Esophagus squamous epithelium (tissue), 5 donors: ENCODE results near the gene POU2F1. TPM values are rescaled to one million over a fixed set of nuclear protein-coding genes. Genes with fewer than 3 reads are reported as not detected.

ENCODE experiments used
- DNase-seq: peaks from one replicate; lab custom pipeline; 2025; lab: John Stamatoyannopoulos, UW
- H3K27ac ChIP-seq, 4 donors: fragments of 200-600 bp; sonication (generic); one replicate each; pipeline ENCODE4 v1.5.1; 2016 to 2019; ENCODE audit warnings: mild to moderate bottlenecking in 1 of 4
- H3K27me3 ChIP-seq, 4 donors: fragments of 200-600 bp; sonication (generic); 1 replicate in 3 of 4; 2 replicates in 1 of 4; pipeline versions ENCODE4 v1.5.1 to v1.6.0; 2017 to 2021; ENCODE audit warnings: antibody characterized with exemption in 1 of 4
- H3K36me3 ChIP-seq, 3 donors: fragments of 200-600 bp; sonication (generic); one replicate each; pipeline ENCODE4 v1.5.1; 2016 to 2019
- H3K4me1 ChIP-seq, 3 donors: fragments of 200-600 bp; sonication (generic); one replicate each; pipeline ENCODE4 v1.5.1; 2017 to 2019
- H3K4me3 ChIP-seq, 4 donors: fragments of 200-600 bp; sonication (generic); 1 replicate in 3 of 4; 2 replicates in 1 of 4; pipeline ENCODE4 v1.5.1; 2016 to 2019; ENCODE audit warnings: mild to moderate bottlenecking in 2 of 4, moderate library complexity in 1 of 4
- H3K9me3 ChIP-seq, 3 donors: fragments of 200-600 bp; sonication (generic); one replicate each; pipeline ENCODE4 v1.5.1; 2016 to 2019
- CTCF ChIP-seq, 6 experiments: fragments of 450-650 bp in 4 of 6; fragments of 200-600 bp in 2 of 6; sonication (generic) in 2 of 6; IDR thresholded peaks; one replicate each; pipeline ENCODE4 v1.5.1; 2016 to 2019; ENCODE audit warnings: antibody characterized with exemption in 6 of 6, mild to moderate bottlenecking in 4 of 6, moderate library complexity in 4 of 6
- POLR2A ChIP-seq, 4 donors: fragments of 450-650 bp; IDR thresholded peaks; one replicate each; pipeline ENCODE4 v1.6.1; 2017; ENCODE audit warnings: antibody characterized with exemption in 4 of 4, mild to moderate bottlenecking in 4 of 4, moderate library complexity in 3 of 4
- WGBS, 2 donors: methylation state at CpG; one replicate each; pipeline ENCODE4 v1.1.5; 2018; 5-methylcytosine and 5-hydroxymethylcytosine counted together
- intact Hi-C: fragments of 100-400 bp; cut with DNase I; formaldehyde crosslinking; loops from one replicate; pipeline ENCODE4 v1.15.0; 2022
- total RNA-seq, 4 donors: library from RNA; depleted of rRNA; stranded (reverse); fragments of >200 nt; gene quantifications; one replicate each; pipeline ENCODE4 v1.1.0, GENCODE V29; 2016
- donor health status: DM: yes; HTN: yes; CAD: no.

The POU2F1 gene
- total RNA-seq, 4 donors from 2014 or later, result 7.8 to 10.5 (median 9.2) TPM

DNA sequence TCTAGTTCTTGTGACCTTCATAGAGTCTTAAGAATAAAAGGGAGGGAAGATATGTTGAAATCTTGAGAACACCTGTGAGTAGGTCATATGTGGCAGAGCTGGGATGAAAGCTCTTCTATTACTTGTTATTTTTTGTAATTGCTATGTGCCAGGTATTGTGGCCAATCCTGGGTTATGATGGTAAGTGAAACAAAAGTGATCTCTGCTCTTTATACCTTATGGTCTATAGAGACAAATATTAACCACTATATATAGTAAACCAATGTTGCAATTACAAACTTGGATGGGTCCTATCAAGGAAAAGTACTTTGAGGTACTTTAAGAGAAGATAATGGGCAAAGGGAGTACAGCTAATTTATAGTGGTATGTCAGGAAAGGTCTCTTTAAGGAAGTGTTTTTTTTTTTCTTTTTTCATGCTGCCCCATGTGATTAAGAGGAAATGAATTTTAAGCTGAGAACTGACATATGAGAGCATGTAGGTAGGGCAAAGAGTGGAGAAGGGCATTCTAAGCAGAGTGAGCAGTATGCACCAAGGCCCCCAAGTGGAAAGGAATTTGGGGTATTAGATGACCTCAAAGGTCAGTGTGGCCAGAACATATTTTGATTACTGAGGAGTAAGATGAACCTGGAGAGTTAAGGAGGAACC lies 43.3 kb downstream of the POU2F1 start:
- DNase-seq, result no peak
- TF ChIP-seq CTCF (IDR thresholded peaks at IDR 0.05) (no peak), POLR2A (IDR thresholded peaks at IDR 0.05) (no peak)
- intact Hi-C loops, result loop anchor here (10.0 kb wide), 1 partner anchor 261 kb away; no protein-coding TSS in a partner anchor
- Histone ChIP-seq H3K27me3 (no peaks in the 10 kb centered on the region), H3K36me3 (no peaks in the 10 kb centered on the region), H3K4me3 (no peak overlapping the region), H3K9me3 (no peaks in the 10 kb centered on the region), H3K4me1 (peaks cover 0 to 30% (median 5%) of the 10 kb centered on the region in 3 donors), H3K27ac (no peak overlapping the region)

GRCh38 chr1:167266965-167267364 lies 46.3 kb downstream of the POU2F1 start:
- intact Hi-C loops, result loop anchor here (5.0 to 10.0 kb wide), 2 partner anchors 175 to 258 kb away; no protein-coding TSS in a partner anchor
- no peak for DNase-seq
- no peak for TF ChIP-seq POLR2A (IDR thresholded peaks at IDR 0.05)
- no peak for TF ChIP-seq CTCF (IDR thresholded peaks at IDR 0.05)
- Histone ChIP-seq H3K36me3 (no peaks in the 10 kb centered on the region), H3K27ac (no peak overlapping the region), H3K27me3 (no peaks in the 10 kb centered on the region), H3K9me3 (no peaks in the 10 kb centered on the region), H3K4me3 (no peak overlapping the region), H3K4me1 (peaks cover 0 to 39% (median 5%) of the 10 kb centered on the region in 3 donors)

DNA sequence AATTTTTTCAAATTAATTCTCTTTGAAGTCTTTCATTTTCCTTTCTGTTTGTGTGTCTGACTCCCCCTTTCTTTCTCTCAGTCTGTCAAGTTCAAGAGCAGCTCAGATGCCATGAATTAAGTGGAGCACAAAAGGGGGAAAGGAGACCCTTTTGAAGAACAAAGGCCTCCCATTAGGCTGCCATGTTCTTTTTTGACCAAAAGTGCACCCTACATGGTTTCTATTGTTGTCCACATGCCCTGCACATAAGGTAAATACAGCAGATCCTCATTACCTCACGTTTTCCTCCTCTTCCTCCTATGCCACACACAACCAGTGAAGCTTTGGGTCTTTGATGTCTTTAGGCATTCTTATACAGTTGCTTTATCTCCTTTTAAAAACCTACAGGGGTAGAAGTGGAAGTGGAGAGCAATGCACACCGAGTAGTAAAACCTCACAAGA lies 47.7 kb downstream of the POU2F1 start:
- intact Hi-C loops, result loop anchor here (5.0 to 10.0 kb wide), 2 partner anchors 174 to 256 kb away; no protein-coding TSS in a partner anchor
- no peak for DNase-seq
- Histone ChIP-seq H3K4me1 (peaks cover 0 to 30% (median 5%) of the 10 kb centered on the region in 3 donors), H3K27me3 (no peaks in the 10 kb centered on the region), H3K4me3 (no peak overlapping the region), H3K27ac (no peak overlapping the region), H3K36me3 (no peaks in the 10 kb centered on the region), H3K9me3 (no peaks in the 10 kb centered on the region)
- no peak for TF ChIP-seq CTCF (IDR thresholded peaks at IDR 0.05)
- TF ChIP-seq POLR2A (IDR thresholded peaks at IDR 0.05), result no peak
- WGBS, 2 donors, result 73% methylated on average over 2 of the region's 2 CpGs

- Histone ChIP-seq H3K4me1 (peaks cover 0 to 28% (median 0%) of the 10 kb centered on the region in 3 donors), H3K4me3 (no peak overlapping the region), H3K27ac (no peak overlapping the region), H3K27me3 (no peaks in the 10 kb centered on the region), H3K9me3 (no peaks in the 10 kb centered on the region), H3K36me3 (no peaks in the 10 kb centered on the region)
- DNase-seq, result no peak
- no peak for TF ChIP-seq POLR2A (IDR thresholded peaks at IDR 0.05)
- intact Hi-C loops, result no loop called here
- WGBS, 2 donors, result 79 to 86% methylated on average over 1 of the region's 1 CpG
Observed at GRCh38 chr1:167270349-167271092, 49.8 kb downstream of the POU2F1 start.

- WGBS, 2 donors, result 72 to 80% methylated on average over 3 of the region's 3 CpGs
- no peak overlapping the region for H3K27ac ChIP-seq
- intact Hi-C loops, result no loop called here
- no peaks in the 10 kb centered on the region for H3K36me3 ChIP-seq
- H3K4me1 ChIP-seq, result peaks cover 0 to 28% (median 0%) of the 10 kb centered on the region in 3 donors
- no peak overlapping the region for H3K4me3 ChIP-seq
- no peak for DNase-seq
- no peaks in the 10 kb centered on the region for H3K27me3 ChIP-seq
- no peaks in the 10 kb centered on the region for H3K9me3 ChIP-seq
- no peak for TF ChIP-seq CTCF (IDR thresholded peaks at IDR 0.05)
- no peak for TF ChIP-seq POLR2A (IDR thresholded peaks at IDR 0.05)
Observed at GRCh38 chr1:167272369-167272957, 51.8 kb downstream of the POU2F1 start.
